ENCODE measurements around the gene AKR7A2.

AKR7A2 gene

DNA sequence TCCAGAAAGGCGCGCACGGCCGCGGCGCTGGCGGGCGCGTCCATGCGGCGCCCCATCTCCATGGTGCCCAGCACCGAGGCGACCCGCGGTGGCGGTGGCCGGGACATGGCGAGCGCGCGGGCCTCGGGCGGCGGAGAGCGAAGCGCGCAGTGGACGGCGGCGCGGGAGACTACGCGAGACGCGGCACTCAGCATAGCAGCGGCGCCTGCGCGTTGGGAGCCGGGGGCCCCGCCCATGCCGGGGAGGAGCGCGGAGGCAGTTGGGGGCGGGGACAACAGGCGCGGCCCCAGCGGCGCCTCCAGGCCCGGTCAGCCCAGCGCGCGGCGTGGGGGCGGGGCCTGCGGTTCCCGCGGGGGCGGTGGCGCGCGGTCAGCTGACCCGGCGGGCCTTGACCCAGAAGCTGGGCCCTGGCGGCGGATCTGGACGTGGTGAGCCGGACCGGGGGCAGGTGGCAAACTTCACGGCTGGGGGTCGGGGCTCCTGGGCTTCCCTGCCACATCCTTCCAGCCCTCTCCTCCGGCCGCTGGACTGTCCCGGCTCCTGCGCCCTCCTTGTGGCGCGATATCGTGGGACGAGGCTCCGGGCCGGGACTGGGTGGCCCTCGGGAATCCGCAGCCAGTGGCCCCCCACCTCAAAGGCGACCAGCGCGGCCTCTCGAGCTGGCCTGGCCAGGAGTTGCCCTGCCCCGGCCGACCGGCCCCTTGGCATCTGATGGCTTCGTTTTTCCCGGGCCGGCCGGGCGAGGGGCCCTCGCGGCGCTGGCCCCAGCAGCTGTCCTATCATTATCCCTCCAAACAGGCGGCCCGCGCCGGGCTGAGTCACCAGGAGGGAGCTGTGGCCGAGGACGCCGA lies at the start of gene AKR7A2, which contains the start of gene SLC66A1:
Gene AKR7A2 (minus strand): TSS at position 214 of the 851 bp plus-strand sequence. CDS start 20 bp downstream, at position 194.
Gene SLC66A1 (plus strand): TSS at position 396 of the 851 bp plus-strand sequence. CDS start 5,352 bp downstream, outside the sequence.
- H3K4me3 ChIP-seq (ENCODE audit: low read length): peak within 1 kb of the TSS; percentile 90
- H3K4me1 ChIP-seq (ENCODE audit: control insufficient read depth, insufficient read depth, low read length): peaks cover 7% of the 10 kb centered on the region
- H3K27ac ChIP-seq (ENCODE audit: low read length): no peak within 1 kb of the TSS
- H3K9me3 ChIP-seq (ENCODE audit: control insufficient read depth, insufficient read depth, low read length): no peaks in the 10 kb centered on the region
- no CpG with 5 or more reads among the region's 105 CpGs for WGBS (ENCODE audit: insufficient coverage, insufficient read length)
- H3K27me3 ChIP-seq (ENCODE audit: control insufficient read depth, insufficient read depth, low read length): no peaks in the 10 kb centered on the region
- no peaks in the 10 kb centered on the region for H3K36me3 ChIP-seq (ENCODE audit: control insufficient read depth, insufficient read depth, low read length)
- peak; percentile 61 for DNase-seq (ENCODE audit: low read depth, low spot score)

DNA sequence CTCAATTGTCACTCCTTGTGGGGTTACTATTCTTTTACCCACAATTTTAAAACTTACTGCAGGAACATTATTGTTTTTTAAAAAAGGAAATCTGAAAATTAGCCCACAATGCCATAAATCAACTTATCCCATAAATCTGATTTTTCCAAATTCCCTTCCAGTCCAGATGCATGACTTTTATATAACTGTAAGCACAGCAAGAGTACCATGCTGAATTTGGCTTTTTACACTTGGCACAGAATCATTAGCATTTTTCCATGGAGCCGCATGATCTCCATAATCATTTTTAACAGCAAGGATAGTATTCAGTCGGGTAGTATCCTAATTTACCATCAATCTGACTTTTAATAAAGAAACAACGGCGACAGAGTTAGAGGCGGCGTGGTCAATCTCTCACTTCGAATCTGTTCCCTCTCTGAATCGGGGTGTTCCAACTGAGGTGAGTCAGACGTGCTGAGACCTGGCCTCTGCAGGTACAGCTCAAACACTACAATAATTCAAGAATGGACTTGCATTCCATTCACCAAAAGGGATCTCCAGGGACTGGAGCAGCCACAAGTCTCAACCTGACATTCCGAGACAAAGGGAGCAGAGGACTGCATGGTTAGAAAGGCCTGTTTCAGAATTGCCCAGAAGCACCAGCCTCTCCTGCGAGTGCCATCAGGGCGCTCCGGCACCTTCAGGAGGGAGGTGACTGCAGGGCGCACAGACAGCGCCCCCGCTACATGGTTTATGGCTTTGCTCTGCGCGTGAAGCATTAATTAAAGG lies 49.1 kb upstream of the AKR7A2 start:
- peaks cover 4% of the 10 kb centered on the region for H3K36me3 ChIP-seq (ENCODE audit: control insufficient read depth, insufficient read depth, low read length)
- H3K27me3 ChIP-seq (ENCODE audit: control insufficient read depth, insufficient read depth, low read length): no peaks in the 10 kb centered on the region
- WGBS (ENCODE audit: insufficient coverage, insufficient read length): no CpG with 5 or more reads among the region's 18 CpGs
- H3K4me3 ChIP-seq (ENCODE audit: low read length): no peak overlapping the region
- DNase-seq (ENCODE audit: low read depth, low spot score): no peak
- no peak overlapping the region for H3K27ac ChIP-seq (ENCODE audit: low read length)
- no peaks in the 10 kb centered on the region for H3K9me3 ChIP-seq (ENCODE audit: control insufficient read depth, insufficient read depth, low read length)
- no peaks in the 10 kb centered on the region for H3K4me1 ChIP-seq (ENCODE audit: control insufficient read depth, insufficient read depth, low read length)

DNA sequence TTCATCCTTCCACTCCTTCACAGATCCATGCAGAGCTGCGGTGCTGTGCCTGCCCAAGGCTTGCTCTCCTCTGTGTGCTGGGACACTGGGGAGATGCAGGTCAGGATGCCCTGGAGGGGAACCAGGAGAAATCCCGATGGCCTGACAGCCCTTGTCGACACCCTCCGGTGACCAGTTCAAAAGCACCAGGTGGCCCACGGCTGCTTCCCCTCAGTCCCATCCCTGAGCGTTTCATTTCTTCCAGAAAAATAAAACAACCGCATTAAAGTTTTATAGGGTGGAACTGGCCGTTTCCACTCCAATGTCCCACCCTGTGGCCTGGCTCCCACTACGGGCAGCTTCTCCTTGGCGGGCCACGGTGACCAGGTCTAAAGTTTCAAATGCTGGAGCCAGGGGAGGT lies 48.5 kb upstream of the AKR7A2 start:
- Histone ChIP-seq H3K4me1 (ENCODE audit: control insufficient read depth, insufficient read depth, low read length) (no peaks in the 10 kb centered on the region), H3K27ac (ENCODE audit: low read length) (no peak overlapping the region), H3K4me3 (ENCODE audit: low read length) (no peak overlapping the region), H3K9me3 (ENCODE audit: control insufficient read depth, insufficient read depth, low read length) (no peaks in the 10 kb centered on the region), H3K27me3 (ENCODE audit: control insufficient read depth, insufficient read depth, low read length) (no peaks in the 10 kb centered on the region), H3K36me3 (ENCODE audit: control insufficient read depth, insufficient read depth, low read length) (peaks cover 6% of the 10 kb centered on the region)
- WGBS (ENCODE audit: insufficient coverage, insufficient read length): no CpG with 5 or more reads among the region's 11 CpGs
- DNase-seq (ENCODE audit: low read depth, low spot score): no peak

- H3K4me3 ChIP-seq (ENCODE audit: low read length): no peak overlapping the region
- H3K9me3 ChIP-seq (ENCODE audit: control insufficient read depth, insufficient read depth, low read length): no peaks in the 10 kb centered on the region
- DNase-seq (ENCODE audit: low read depth, low spot score): no peak
- no peaks in the 10 kb centered on the region for H3K4me1 ChIP-seq (ENCODE audit: control insufficient read depth, insufficient read depth, low read length)
- H3K27me3 ChIP-seq (ENCODE audit: control insufficient read depth, insufficient read depth, low read length): no peaks in the 10 kb centered on the region
- no CpG with 5 or more reads among the region's 6 CpGs for WGBS (ENCODE audit: insufficient coverage, insufficient read length)
- no peak overlapping the region for H3K27ac ChIP-seq (ENCODE audit: low read length)
- H3K36me3 ChIP-seq (ENCODE audit: control insufficient read depth, insufficient read depth, low read length): peaks cover 6% of the 10 kb centered on the region
Measured at GRCh38 chr1:19360016-19360415, 48.1 kb upstream of the AKR7A2 start.

DNA sequence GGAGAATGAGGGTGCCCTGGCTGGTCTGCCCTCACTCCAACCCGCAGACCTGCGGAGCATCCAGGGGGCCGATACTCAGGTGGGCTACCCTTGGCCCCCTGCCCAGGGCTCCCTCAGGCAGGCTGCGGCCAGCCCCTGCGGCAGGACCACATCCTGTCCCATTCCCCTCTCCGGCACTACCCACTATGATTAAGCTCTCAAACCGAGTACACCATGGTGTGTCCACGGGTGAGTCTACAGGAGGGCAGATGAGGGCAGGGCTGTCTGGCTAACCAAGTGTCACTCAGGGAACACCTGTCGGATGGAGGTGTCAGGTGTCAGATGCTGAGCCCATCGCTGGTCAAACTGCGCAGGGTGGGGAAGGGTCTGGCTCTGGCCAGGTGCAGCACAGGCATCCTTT lies 47.4 kb upstream of the AKR7A2 start:
- WGBS (ENCODE audit: insufficient coverage, insufficient read length): no CpG with 5 or more reads among the region's 11 CpGs

GRCh38 chr1:19358710-19359109 lies 46.8 kb upstream of the AKR7A2 start:
- Histone ChIP-seq H3K27ac (ENCODE audit: low read length) (no peak overlapping the region), H3K9me3 (ENCODE audit: control insufficient read depth, insufficient read depth, low read length) (no peaks in the 10 kb centered on the region), H3K4me3 (ENCODE audit: low read length) (no peak overlapping the region), H3K27me3 (ENCODE audit: control insufficient read depth, insufficient read depth, low read length) (no peaks in the 10 kb centered on the region), H3K4me1 (ENCODE audit: control insufficient read depth, insufficient read depth, low read length) (peaks cover 3% of the 10 kb centered on the region), H3K36me3 (ENCODE audit: control insufficient read depth, insufficient read depth, low read length) (peaks cover 6% of the 10 kb centered on the region)
- no CpG with 5 or more reads among the region's 8 CpGs for WGBS (ENCODE audit: insufficient coverage, insufficient read length)
- DNase-seq (ENCODE audit: low read depth, low spot score): no peak

More for the DNA sequence above, 47.4 kb upstream of the AKR7A2 start:
- no peak for DNase-seq (ENCODE audit: low read depth, low spot score)
- no peaks in the 10 kb centered on the region for H3K27me3 ChIP-seq (ENCODE audit: control insufficient read depth, insufficient read depth, low read length)
- H3K9me3 ChIP-seq (ENCODE audit: control insufficient read depth, insufficient read depth, low read length): no peaks in the 10 kb centered on the region
- H3K4me3 ChIP-seq (ENCODE audit: low read length): no peak overlapping the region
- peaks cover 6% of the 10 kb centered on the region for H3K36me3 ChIP-seq (ENCODE audit: control insufficient read depth, insufficient read depth, low read length)
- H3K27ac ChIP-seq (ENCODE audit: low read length): no peak overlapping the region
- H3K4me1 ChIP-seq (ENCODE audit: control insufficient read depth, insufficient read depth, low read length): peaks cover 2% of the 10 kb centered on the region

GRCh38 chr1:19357299-19357986 lies 45.5 kb upstream of the AKR7A2 start:
- H3K4me1 ChIP-seq (ENCODE audit: control insufficient read depth, insufficient read depth, low read length): peaks cover 9% of the 10 kb centered on the region
- no peaks in the 10 kb centered on the region for H3K9me3 ChIP-seq (ENCODE audit: control insufficient read depth, insufficient read depth, low read length)
- no peaks in the 10 kb centered on the region for H3K27me3 ChIP-seq (ENCODE audit: control insufficient read depth, insufficient read depth, low read length)
- H3K4me3 ChIP-seq (ENCODE audit: low read length): no peak overlapping the region
- no peak overlapping the region for H3K27ac ChIP-seq (ENCODE audit: low read length)
- no CpG with 5 or more reads among the region's 13 CpGs for WGBS (ENCODE audit: insufficient coverage, insufficient read length)
- no peak for DNase-seq (ENCODE audit: low read depth, low spot score)
- H3K36me3 ChIP-seq (ENCODE audit: control insufficient read depth, insufficient read depth, low read length): peaks cover 10% of the 10 kb centered on the region

DNA sequence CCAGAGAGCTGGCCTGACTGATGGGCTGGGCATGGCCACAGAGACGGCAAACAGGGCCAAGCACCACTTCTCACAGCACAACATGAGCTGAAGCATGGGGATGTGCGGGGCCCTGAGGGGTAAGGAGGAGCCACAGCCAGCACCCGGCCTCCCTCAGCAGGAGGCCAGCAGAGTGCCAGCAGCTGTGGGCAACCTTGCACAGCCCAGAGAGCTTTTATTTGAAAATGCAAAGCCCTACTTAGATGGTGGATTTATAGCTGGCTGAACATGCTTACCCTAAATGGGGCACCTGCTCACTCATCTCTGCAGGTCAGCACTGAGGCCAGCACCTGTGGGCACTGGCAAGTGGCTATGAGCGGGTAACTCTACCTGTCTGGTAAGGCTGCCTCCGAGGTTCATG lies 44.3 kb upstream of the AKR7A2 start:
- Histone ChIP-seq H3K27me3 (ENCODE audit: control insufficient read depth, insufficient read depth, low read length) (no peaks in the 10 kb centered on the region), H3K4me3 (ENCODE audit: low read length) (no peak overlapping the region), H3K27ac (ENCODE audit: low read length) (no peak overlapping the region), H3K9me3 (ENCODE audit: control insufficient read depth, insufficient read depth, low read length) (no peaks in the 10 kb centered on the region), H3K4me1 (ENCODE audit: control insufficient read depth, insufficient read depth, low read length) (peaks cover 11% of the 10 kb centered on the region), H3K36me3 (ENCODE audit: control insufficient read depth, insufficient read depth, low read length) (peaks cover 11% of the 10 kb centered on the region)
- WGBS (ENCODE audit: insufficient coverage, insufficient read length): no CpG with 5 or more reads among the region's 5 CpGs
- no peak for DNase-seq (ENCODE audit: low read depth, low spot score)

- H3K36me3 ChIP-seq (ENCODE audit: control insufficient read depth, insufficient read depth, low read length): peaks cover 11% of the 10 kb centered on the region
Measured at GRCh38 chr1:19354531-19354981, 42.6 kb upstream of the AKR7A2 start.

GRCh38 chr1:19353596-19353995 lies 41.7 kb upstream of the AKR7A2 start:
- H3K4me1 ChIP-seq (ENCODE audit: control insufficient read depth, insufficient read depth, low read length): peaks cover 11% of the 10 kb centered on the region
- no peak overlapping the region for H3K4me3 ChIP-seq (ENCODE audit: low read length)
- peaks cover 11% of the 10 kb centered on the region for H3K36me3 ChIP-seq (ENCODE audit: control insufficient read depth, insufficient read depth, low read length)
- no peak overlapping the region for H3K27ac ChIP-seq (ENCODE audit: low read length)
- no CpG with 5 or more reads among the region's 8 CpGs for WGBS (ENCODE audit: insufficient coverage, insufficient read length)
- no peaks in the 10 kb centered on the region for H3K9me3 ChIP-seq (ENCODE audit: control insufficient read depth, insufficient read depth, low read length)
- no peaks in the 10 kb centered on the region for H3K27me3 ChIP-seq (ENCODE audit: control insufficient read depth, insufficient read depth, low read length)
- DNase-seq (ENCODE audit: low read depth, low spot score): peak; percentile 57

More at GRCh38 chr1:19354531-19354981, 42.6 kb upstream of the AKR7A2 start:
- Histone ChIP-seq H3K4me3 (ENCODE audit: low read length) (no peak overlapping the region), H3K27ac (ENCODE audit: low read length) (no peak overlapping the region), H3K4me1 (ENCODE audit: control insufficient read depth, insufficient read depth, low read length) (peaks cover 11% of the 10 kb centered on the region), H3K9me3 (ENCODE audit: control insufficient read depth, insufficient read depth, low read length) (no peaks in the 10 kb centered on the region), H3K27me3 (ENCODE audit: control insufficient read depth, insufficient read depth, low read length) (no peaks in the 10 kb centered on the region)
- WGBS (ENCODE audit: insufficient coverage, insufficient read length): no CpG with 5 or more reads among the region's 6 CpGs
- DNase-seq (ENCODE audit: low read depth, low spot score): no peak

Data from iPS DF 6.9 (cell line).